Upper lobe of left lung (tissue), 4 donors: Measurements from ENCODE around the gene SLC12A2.

Experiments used
- POLR2A ChIP-seq, 4 donors: fragments of 450-650 bp; IDR thresholded peaks; one replicate each; pipeline ENCODE4 v1.5.1; 2016 to 2017; ENCODE audit warnings: antibody characterized with exemption in 4 of 4, mild to moderate bottlenecking in 2 of 4
- TF ChIP-seq, protein P1 (sequence below), 6 experiments: fragments of 450-650 bp in 4 of 6; fragments of 200-600 bp in 2 of 6; sonication (generic) in 2 of 6; IDR thresholded peaks; one replicate each; pipeline ENCODE4 v1.5.1; 2016 to 2019; ENCODE audit warnings: antibody characterized with exemption in 6 of 6

DNA sequence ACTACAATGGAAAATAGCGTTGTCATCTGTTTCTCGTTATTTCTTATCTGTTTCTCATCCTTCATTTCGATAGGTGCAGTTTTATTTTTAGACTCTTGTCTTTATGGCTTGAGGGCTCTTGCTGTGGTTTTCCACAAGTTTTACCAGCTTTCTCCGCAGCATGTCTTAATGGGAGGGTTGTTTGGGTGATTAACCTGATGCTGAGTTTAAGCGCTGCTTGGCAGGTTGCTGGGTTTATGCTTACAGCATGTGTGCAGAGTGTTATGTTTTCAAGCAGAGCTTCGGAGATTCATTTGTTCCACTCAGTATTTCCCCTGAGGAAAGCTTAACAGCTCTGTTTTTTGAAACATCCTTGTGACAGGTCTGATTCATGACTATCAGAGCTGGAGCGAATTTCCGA is 154.0 kb downstream of the SLC12A2 start:
- no peak for TF ChIP-seq POLR2A (IDR thresholded peaks at IDR 0.05)
- TF ChIP-seq, protein P1, sequence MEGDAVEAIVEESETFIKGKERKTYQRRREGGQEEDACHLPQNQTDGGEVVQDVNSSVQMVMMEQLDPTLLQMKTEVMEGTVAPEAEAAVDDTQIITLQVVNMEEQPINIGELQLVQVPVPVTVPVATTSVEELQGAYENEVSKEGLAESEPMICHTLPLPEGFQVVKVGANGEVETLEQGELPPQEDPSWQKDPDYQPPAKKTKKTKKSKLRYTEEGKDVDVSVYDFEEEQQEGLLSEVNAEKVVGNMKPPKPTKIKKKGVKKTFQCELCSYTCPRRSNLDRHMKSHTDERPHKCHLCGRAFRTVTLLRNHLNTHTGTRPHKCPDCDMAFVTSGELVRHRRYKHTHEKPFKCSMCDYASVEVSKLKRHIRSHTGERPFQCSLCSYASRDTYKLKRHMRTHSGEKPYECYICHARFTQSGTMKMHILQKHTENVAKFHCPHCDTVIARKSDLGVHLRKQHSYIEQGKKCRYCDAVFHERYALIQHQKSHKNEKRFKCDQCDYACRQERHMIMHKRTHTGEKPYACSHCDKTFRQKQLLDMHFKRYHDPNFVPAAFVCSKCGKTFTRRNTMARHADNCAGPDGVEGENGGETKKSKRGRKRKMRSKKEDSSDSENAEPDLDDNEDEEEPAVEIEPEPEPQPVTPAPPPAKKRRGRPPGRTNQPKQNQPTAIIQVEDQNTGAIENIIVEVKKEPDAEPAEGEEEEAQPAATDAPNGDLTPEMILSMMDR (IDR thresholded peaks at IDR 0.05), result no peak
